OCI-M1 (cell line): ENCODE data around the gene CCDC8.
"Not testable (repeated sequence)": the region's sequence is repeated elsewhere in the genome, so short reads cannot be mapped to it uniquely, and the experiment has no call there.

Source experiments
- DNase-seq: peaks from one replicate; lab custom pipeline; 2025; lab: John Stamatoyannopoulos, UW

CCDC8 gene

DNA sequence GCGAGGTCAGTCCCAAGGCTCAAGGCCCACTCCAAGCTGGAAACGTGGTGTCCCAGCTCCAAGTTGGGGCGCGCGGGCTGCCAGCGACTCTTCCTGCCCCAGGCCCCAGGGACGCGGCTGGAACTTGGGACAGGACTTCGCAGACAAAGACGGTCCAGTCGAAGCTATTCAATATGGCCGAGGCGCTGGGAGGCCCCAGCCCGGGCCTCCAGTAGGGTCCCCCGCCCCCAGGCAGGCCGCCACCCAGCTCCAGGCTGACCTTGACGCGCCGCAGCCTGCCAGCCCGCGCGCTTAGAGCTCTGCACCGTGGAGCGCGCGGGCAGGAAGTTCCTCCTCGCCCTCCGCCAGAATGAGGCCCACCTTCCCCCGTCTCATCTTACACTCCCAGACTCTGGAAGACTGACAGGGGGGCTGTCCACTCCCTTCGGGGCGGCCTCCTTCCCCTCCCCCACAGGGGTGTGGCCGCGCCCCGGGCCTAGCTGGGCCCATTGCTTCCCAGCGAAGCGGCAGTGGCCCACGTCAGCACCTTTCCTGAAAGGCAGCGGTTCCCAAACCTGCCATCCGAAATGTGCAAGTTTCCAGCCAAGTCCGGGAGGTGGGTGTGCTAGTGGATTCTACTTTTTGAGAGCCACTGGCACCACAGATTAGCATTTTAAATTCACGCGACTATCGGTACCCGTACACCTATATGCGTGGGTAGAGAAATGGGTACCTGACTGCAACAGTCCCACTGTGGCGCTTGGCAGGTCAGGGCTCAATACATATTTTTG lies at the start of gene CCDC8:
CCDC8 (minus strand) TSS at position 303 of the 770 bp plus-strand sequence. CDS start 754 bp downstream, outside the sequence.
- DNase-seq: peak; percentile 82

- no peak for DNase-seq
These were observed 48.2 kb upstream of the CCDC8 start for GRCh38 chr19:46461537-46461936.

GRCh38 chr19:46460981-46461380 lies 47.6 kb upstream of the CCDC8 start:
- DNase-seq: no peak

GRCh38 chr19:46460055-46460454 lies 46.7 kb upstream of the CCDC8 start:
- DNase-seq: no peak

- DNase-seq: no peak
These were observed 43.6 kb upstream of the CCDC8 start for GRCh38 chr19:46456930-46457329.

GRCh38 chr19:46454244-46454643 lies 40.9 kb upstream of the CCDC8 start:
- DNase-seq: no peak

DNA sequence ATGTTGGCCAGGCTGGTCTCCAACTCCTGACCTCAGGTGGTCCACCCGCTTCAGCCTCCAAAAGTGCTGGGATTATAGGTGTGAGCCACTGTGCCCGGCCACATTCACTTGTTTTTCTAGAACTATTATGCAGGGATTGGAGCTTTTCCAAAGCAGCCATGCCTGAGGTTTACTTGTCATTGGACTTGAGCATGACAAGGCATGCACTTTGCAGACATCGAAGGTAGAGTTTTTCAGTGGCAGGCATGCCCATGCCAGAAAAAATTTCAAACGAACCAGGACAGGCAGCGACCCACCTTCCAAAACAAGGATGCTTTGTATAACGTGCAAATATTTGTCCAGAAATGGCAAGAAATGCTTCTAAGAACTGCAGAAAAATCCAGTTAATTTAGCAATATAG lies 40.3 kb upstream of the CCDC8 start:
- DNase-seq: no peak

- DNase-seq: no peak
These were observed 38.8 kb upstream of the CCDC8 start for GRCh38 chr19:46452186-46452585.

DNA sequence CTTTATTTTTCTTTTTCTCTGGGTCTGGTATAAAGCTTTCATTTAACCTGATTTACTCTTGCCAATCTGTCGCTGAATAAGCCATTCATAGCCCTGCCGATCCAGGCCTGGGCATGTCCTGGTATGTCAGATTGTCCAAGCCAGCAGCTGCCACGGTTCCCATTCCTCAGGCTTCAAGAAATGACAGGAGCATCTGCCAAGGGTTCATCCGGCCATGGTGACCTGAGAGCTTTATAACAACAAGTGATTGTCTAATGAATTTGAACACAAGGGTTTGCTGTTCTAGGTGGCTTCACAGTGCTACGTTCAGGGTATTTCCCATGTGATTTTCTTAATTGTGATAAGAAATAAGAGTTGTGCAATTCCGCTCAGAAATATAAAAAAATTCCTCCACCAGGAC lies 38.0 kb upstream of the CCDC8 start:
- DNase-seq: no peak

DNA sequence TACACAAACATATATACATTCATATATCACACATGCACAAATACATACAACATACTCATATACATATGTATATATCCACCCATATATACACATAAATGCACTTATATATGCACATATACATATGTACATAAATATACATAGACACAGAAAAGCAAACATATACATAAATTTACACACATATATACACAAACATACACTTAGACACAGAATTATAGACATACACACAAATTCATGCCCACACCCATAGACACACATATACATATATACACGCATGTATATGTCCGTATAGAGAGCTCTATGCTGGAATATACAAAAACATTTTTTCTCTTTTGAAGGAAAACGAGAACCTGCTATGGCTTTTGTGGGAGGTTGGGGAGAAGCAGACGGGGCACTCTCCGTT lies 37.4 kb upstream of the CCDC8 start:
- DNase-seq: no peak

DNA sequence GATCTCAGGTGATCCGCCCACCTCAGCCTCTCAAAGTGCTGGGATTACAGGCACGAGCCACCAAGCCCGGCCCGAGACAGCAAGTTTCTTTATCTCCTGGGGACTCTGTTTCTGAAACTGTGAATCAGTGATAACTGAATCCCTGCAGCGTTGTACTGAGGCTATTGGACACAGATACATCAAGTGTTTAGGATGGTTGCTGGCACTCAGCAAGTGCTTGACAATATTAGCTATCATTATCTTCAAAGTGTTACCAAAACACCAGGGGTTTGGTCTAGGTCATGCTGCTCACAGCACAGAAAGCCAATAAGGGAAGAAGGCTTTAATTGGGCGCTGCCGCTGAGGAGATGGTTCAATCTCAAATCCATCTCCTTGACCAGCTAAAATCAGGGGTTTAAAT lies 35.9 kb upstream of the CCDC8 start:
- DNase-seq: no peak

DNA sequence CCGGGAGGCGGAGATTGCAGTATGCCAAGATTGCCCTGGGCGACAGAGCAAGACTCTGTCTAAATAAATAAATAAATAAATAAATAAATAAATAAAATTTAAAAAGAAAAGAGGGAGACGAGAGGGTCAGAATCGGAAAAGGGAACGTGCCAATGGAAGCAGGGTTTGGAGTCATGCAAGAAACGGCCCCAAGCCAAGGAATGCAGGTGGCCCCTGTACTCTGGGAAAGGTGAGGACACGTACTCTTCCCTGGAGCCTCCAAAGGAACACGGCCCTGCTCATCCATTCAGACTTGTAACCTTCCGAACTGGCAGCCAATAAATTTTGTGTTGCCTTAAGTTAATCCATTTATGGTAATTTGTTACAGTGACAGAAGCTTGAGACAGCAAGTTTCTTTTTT lies 35.2 kb upstream of the CCDC8 start:
- no peak for DNase-seq

- DNase-seq: no peak
These were observed 34.5 kb upstream of the CCDC8 start for GRCh38 chr19:46447824-46448223.

DNA sequence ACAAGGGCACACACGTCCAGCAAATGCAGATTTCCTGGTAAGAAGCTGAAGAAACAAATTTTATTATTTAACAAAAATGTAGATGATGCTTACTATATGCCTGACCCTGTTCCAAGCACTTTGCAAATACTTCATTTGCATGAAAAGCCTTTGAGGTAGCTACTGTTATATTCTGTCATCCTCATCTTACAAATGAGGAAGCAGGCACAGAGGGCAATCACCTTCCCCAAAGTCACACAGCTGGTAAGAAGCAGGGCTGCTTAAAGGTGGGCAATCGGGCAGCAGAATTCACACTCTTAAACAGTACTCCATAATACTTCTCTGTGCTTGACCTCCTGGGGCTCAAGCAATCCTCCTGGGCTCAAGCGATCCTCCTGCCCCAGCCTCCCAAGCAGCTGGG lies 33.6 kb upstream of the CCDC8 start:
- no peak for DNase-seq

DNA sequence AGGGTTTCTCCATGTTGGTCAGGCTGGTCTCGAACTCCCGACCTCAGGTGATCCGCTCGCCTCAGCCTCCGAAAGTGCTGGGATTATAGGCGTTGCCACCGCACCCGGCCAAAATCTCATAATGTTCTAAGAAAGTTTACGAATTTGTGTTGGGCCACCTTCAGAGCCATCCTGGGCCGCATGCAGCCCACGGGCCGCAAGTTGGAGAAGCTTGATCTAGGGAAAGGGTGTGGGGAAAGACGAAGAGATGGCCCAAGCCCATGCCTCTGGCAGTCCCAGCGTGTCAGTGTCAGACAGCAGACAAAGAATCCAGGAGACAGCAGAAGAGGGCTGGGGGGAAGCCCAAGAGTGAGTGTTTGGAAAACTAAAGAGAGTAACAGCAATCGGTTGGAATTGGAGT lies 32.7 kb upstream of the CCDC8 start:
- DNase-seq: no peak

DNA sequence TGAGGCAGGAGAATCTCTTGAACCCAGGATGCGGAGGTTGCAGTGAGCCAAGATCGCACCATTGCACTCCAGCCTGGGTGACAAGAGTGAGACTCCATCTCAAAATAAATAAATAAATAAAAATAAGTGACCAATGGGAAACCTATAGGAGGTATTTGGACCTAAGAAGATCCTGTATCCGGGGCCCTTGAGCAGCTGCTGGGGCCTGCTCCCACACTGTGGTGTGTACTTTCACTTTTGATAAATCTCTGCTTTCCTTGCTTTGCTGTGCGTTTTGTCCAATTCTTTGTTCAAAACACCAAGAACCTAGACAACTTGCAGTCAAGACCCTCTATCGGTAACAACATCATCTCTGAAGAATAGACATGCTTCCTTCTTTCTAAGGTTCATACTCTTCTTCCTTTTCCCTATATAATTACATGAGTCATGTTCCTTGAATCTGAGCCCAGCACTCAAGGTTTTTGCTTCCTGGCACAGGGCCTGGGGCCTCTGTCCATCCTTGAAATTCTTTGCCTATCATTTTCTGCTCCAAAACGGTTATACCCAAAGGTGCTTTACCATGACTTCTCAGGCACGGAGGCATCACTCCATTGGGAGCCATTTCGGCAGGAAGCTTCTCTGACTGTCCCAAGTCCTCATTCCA lies 29.6 kb upstream of the CCDC8 start:
- DNase-seq: no peak

GRCh38 chr19:46441866-46442265 lies 28.5 kb upstream of the CCDC8 start:
- no peak for DNase-seq

- not testable (repeated sequence) for DNase-seq
These were observed 22.3 kb upstream of the CCDC8 start for GRCh38 chr19:46435689-46436088.

DNA sequence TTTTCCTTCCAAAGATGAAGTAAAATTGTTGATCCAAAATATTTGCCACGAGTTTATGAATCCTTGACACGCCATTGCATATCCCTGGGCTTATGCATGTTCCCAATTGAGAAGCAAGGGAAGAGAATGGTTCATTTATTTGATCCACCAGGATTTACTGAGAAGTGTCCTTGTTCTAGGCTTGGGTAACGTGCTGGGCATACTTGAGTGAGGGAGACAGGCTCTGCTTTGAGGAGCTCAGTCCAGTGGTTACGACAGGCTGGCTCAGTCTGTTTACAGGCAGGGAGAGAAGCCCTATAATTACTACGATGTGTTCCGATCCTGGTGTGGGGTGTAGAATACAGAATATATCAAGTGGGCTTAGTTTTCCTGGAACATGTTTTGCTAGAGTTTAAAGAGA lies 21.6 kb upstream of the CCDC8 start:
- DNase-seq: no peak

- DNase-seq: not testable (repeated sequence)
These were observed 20.1 kb upstream of the CCDC8 start for GRCh38 chr19:46433470-46433869.

DNA sequence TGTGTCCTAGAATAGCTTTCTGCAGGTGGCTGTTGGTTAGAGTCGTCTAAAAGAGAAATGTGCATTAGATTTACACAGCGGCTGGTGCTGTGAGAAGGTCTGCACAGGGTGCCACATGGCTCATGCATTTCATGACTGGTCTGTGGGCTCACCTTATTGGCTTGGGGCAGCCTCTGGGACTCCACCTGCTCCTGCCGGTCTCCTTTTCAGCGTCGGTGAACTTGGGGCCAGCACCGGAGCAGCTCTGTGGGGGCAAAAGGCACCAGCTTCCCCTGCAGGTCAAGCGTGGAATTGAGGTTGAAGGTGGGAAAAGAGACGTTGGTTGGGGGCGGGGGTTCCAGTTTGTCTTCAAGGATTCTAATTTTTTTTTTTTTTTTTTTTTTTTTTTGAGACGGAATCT lies 18.5 kb upstream of the CCDC8 start:
- no peak for DNase-seq

GRCh38 chr19:46429999-46430398 lies 16.6 kb upstream of the CCDC8 start:
- DNase-seq: no peak

DNA sequence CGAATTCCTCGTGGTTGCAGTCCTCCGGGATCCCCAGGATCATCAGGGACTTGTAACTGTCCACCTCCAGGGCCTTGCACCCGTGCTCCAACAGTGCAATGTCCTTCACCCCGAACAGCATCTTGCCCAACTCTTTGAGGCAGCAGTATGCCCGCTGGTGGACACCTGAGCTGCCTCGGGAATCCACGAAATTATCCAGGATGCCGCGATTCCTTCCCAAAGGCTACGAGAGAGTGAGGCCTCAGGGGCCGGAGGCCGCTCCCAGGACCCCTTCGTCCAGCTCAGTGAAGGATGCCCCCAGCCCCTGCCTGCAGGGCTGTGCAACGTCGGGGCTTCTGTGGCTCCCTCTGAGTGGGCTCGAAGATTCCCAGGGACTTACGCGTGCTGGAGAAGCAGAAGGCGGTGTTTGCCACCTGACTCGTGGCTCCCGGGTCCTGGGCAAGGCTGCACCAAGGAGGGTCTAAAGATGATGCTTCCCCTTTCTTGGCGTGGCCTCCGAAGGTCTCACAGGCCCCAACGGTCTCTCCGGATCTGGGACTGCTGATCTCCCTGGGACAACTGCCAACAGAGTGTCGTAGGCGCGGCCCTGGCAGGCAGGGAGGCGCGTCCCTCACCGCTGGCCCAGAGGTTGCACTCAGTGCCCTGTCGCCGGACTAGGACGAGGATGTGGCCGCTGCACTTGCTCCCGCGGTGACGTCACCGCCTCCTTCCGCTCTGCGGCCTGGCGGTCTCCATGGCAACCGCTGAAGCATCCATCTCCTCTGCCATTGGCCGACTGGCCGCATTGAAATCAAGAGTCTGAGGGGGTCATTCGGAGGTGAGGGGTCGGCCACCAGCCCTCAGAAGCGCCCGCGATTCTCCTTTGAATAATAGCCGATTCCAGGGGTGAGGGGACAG lies 15.1 kb upstream of the CCDC8 start, which contains the start of gene PNMA8C:
PNMA8C (minus strand) TSS at position 698 of the 897 bp plus-strand sequence; CDS start at position 121, 577 bp downstream.
- peak; percentile 48 for DNase-seq
